NCI-H128 (cell line): ENCODE measurements around the gene TMEM45A.
A peak's percentile ranks its signal among the peaks of the same experiment; 100 is the strongest.
"Not testable (repeated sequence)": the region's sequence is repeated elsewhere in the genome, so short reads cannot be mapped to it uniquely, and the experiment has no call there.

Source experiments
- DNase-seq: peaks from one replicate; lab custom pipeline; 2025; ENCODE audit not compliant: unreplicated experiment; lab: John Stamatoyannopoulos, UW

The TMEM45A gene

DNA sequence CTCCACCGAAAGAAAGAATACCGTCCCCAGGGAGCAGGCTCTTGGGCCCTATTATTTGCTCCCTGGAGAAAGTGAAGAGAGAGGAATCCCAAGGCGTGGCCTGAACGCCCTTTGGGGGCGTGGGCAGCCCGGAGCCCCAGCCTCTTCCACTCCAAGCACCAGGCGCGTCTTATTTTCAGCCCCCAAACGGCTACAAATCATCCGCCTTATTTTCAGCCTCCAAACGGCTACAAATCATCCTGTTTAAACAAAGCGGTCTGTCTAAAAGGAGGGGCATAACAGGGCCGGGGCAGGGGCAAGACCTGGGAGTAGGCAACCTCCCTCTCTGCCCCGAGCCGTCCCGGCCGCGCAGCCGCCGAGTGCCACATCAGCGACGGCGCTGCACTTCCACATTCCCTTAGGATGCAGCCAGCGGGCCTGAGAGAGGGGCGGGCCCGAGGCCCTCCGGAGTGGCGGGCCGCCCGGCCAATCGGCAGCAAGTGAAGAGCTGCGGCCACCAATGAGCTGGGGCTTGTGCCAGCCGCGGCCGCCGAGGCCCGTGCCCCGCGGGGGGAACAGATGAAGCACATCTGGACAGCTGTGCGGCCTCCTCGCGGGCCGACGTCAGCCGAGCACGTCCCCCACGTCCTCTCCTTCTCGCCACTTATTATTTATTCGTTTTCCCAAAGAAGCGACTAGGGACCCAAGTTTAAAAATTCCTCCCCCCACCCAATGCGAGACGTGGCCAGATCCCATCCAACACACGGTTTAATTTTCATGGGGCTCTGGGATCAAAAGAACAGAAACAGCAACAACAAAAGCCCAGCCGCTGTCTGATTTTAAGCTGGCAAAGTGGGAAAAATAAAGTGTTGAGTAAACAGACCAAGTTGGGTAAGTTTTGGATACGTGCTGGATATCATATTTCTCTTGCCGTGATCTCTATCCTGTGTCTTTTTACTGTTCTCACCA is at the start of gene TMEM45A:
TSS of gene TMEM45A (plus strand) at position 561 of the 948 bp plus-strand sequence. CDS start 62,593 bp downstream, outside the sequence.
- DNase-seq: peak; percentile 89

GRCh38 chr3:100443690-100444089 is 48.7 kb upstream of the TMEM45A start:
- DNase-seq: no peak

DNA sequence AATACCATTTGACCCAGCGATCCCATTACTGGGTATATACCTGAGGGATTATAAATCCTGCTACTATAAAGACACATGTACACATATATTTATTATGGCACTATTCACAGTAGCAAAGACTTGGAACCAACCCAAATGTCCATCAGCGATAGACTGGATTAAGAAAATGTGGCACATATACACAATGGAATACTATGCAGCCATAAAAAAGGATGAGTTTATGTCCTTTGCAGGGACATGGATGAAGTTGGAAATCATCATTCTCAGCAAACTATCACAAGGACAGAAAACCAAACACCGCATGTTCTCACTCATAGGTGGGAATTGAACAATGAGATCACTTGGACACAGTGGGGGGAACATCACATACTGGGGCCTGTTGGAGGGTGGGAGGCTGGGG is 45.4 kb upstream of the TMEM45A start:
- DNase-seq: not testable (repeated sequence)

GRCh38 chr3:100448079-100448478 is 44.3 kb upstream of the TMEM45A start:
- DNase-seq: no peak

- DNase-seq: no peak
These were observed 43.2 kb upstream of the TMEM45A start for GRCh38 chr3:100449214-100449613.

DNA sequence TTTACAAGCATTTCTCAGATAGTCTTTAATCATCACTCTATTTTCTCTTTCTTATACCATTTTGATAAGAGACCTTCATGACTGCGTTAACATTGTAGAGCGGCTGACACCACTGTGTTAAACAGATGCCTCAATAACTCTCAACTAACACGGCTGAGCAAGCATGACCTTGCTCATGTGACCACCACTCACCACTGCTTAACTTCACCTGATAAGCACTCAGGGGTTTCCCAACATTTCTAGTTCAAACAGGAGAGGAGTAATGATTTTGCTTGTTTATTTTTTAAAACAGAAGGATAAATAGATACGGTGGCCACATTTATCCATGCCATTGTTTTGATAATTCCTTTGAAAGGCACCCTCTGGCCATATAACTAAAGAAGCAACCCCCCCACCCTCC is 37.7 kb upstream of the TMEM45A start:
- no peak for DNase-seq

DNA sequence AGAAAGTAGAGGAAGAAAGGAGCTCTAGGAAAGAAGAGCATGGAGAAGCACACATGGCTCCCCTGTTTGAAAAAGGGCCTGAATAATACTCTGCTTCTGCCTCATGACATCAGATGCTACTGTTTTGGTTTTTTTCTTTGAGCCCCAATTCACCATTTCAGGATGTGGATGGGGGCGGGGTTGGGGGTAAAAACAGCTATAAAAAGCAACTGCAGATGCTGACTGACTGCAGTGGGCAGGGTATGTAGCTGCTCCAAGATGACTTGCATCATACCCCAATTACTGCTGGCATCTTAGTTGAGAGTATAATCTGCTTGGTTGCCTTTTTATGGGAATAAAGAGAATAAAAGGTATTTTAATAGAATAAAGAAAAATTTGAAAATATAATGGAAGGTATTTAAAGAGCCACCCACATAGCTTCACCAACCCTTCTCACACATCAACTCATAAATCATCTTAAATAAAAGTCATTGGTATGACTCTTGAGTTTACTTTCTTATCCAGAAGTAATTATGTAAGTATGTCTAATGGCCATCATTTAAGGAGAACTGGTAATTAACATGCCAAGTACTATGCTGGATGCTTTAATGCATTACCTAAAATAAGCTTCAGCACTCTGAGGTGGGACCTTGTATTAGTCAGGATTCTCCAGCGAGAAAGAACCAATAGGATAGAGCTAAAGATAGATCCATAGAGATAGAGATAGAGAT is 36.4 kb upstream of the TMEM45A start:
- no peak for DNase-seq

DNA sequence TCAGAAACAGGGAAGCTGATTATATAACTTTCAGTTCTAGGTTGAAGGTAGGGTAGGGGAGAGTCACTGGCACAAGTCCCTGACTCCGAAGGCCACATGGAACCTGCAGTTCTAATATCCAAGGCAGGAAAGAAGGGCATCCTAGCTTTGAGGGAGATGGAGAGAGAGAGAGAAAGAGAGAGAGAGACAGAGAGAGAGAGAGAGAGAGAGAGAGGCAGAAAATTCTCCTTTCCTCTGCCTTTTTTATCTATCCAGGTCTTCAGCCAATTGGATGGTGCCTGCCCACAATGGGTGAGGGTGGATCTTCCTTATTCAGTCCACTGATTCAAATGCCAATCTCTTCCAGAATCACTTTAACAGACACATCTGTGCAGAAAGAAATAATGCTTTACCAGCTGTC is 35.7 kb upstream of the TMEM45A start:
- DNase-seq: no peak

DNA sequence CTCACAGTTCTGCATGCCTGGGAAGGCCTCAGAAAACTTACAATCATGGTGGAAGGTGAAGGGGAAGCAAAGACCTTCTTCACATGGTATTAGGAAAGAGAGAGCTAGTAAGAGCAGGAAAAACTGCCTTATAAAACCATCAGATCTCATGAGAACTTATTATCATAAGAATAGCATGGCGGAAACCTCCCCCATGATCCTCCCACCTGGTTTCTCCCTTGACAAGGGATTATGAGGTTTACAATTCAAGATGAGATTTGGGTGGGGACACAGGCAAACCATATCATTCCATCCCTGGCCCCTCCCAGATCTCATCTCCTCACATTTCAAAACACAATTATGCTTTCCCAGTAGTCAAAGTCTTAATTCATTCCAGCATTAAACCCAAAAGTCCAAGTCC is 34.6 kb upstream of the TMEM45A start:
- no peak for DNase-seq

GRCh38 chr3:100458814-100459213 is 33.6 kb upstream of the TMEM45A start:
- no peak for DNase-seq

- DNase-seq: peak; percentile 4
These were observed 29.4 kb upstream of the TMEM45A start for GRCh38 chr3:100463002-100463401.

DNA sequence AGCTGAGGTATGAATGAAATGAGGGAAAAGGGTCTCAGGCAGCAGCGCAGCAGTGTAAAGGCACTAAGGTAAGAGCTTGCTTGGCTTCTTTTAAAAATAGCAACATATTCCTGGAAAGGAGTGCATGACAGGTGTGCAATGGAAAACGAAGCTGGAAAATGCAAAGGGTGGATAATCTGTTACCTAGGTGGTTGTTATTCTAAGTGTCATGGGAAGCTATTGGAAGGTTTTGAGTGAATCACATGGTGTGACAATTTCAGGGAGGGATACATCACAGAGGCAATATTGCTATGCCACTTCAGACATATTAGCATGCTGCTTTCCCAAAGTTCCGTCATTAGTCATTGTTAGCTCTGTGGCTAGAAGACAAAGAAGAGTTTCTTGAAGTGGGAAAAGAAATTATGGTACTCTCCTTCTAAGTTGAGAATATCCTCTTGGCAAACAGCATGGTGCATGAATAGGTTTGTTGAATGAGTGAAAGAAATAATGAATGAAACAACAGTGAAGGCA is 28.7 kb upstream of the TMEM45A start:
- DNase-seq: no peak

DNA sequence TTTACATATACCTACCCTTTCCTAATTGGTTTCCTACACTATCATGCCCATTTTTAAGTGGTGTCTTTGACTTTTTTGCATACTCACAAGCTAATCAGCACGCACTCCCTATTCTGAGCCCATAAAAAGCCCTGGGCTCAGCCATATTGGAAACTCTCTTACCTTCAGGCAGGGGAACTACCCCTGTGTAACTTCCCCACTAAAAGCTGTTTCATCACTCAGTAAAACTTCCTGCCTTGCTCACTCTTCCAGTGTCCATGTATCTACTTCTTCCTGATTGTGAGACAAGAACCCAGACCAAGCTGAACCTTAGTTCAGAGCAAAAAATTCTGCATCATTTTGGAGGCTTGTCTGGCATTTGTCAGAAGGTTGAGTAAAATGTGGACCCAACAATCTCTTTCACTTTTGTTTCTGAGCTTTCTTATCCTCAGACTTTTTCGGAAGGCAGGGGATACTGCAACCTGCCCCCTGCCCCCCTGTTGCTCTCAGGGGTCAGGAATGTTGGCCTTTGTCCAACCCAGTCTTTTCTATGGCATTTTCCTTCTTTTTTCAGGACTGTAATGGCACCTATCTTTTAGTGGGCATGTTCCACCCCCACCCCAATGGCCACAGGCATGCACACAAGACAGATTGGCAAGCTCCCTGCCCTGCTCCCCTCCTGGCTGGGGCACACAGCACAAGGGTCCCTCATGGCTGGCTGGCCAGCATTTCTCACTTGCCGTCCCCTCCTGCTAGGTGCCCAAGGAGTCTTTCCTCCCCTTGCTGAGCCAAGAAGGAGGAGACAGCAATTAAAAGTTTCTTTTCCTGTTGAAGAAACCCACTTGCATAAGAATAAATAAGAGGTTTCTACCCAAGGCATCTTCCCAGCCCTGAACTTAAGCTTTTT is 26.3 kb upstream of the TMEM45A start:
- no peak for DNase-seq

DNA sequence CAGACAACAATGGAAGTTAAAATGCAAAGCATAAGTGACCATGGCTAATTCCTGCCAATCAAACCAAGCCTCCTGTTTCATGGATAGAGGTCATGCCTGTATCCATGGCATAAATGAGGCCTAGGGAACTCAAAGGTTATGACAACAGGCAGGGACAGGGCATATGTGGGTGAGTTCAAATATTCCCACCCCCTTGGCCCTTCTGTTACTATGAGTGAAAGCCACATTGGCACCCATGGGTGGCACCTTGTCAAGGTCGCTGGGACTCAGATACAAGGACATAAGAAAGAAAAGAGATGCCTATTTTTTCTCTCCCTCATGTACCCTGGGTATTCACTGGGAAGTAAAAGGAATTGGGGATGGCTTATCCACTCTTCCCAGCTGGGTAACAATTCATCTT is 25.3 kb upstream of the TMEM45A start:
- no peak for DNase-seq

DNA sequence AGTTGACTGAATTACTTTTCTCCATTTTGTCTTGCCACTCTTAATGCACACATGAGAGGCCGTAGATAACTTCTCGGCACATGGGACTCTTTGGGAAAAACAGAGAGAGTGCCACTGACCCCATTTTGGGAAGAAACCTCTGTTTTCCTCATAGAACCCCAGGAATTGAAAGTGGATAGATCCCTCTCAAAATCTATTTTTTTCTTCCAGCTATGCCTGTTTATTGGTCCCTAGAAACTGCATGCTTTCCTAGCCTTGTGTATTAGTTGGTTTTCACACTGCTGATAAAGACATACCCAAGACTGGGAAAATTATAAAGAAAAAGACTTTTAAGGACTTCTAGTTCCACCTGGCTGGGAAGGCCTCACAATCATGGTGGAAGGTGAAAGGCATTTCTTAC is 23.7 kb upstream of the TMEM45A start:
- DNase-seq: no peak

DNA sequence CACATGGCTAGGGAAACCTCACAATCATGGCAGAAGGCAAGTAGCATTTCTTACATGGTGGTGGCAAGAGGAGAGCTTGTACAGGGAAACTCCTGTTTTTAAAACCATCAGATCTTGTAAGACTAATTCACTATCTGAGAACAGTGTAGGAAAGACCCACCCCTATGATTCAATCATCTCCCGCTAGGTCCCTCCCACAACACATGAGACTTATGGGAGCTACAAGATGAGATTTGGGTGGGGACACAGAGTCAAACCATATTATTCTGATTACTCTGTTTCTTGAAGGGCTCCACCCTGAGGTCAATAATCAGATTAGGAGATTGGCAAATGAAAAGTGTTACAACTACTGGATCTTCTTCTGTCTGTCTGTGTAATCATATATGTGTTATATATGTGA is 21.5 kb upstream of the TMEM45A start:
- DNase-seq: no peak

DNA sequence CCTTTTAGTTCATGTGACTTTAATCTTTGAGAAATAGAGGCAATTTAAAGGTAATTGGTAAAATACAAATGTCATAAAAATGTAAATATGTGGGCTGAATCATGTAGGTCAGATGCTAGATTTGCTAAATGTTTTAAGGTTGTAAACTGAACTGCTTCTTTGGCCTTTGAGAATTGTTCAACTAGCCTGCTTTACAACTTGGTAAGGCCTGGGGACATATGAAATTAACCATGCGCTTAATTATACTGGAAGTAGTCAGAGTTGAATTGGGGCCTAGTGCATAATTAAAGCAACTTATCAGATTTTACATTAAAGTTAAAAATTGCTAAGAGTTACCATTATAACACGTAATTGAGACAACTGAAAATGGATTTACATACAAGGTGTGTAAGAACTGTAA is 21.0 kb upstream of the TMEM45A start:
- DNase-seq: no peak

- not testable (repeated sequence) for DNase-seq
These were observed 14.5 kb upstream of the TMEM45A start for GRCh38 chr3:100477851-100478360.

- DNase-seq: not testable (repeated sequence)
These were observed 13.9 kb upstream of the TMEM45A start for GRCh38 chr3:100478521-100478920.

DNA sequence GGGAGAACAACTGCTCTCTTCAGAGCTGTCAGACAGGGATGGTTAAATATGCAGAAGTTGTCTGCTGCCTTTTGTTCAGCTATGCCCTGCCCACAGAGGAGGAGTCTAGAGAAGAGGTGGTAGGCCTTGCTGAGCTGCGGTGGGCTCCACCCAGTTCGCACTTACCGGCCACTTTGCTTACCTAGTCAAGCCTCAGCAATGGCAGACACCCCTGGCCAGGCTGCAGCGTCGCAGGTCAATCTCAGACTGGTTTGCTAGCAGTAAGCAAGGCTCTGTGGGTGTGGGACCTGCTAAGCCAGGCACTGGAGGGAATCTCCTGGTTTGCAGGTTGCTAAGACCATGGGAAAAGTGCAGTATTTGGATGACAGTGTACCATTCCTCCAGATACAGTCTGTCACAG is 12.3 kb upstream of the TMEM45A start:
- no peak for DNase-seq

GRCh38 chr3:100482176-100482575 is 10.2 kb upstream of the TMEM45A start:
- DNase-seq: no peak
